HCT116 (cell line): Measurements from ENCODE around the gene TECPR1. TPM values are rescaled to one million over a fixed set of nuclear protein-coding genes. Genes with fewer than 3 reads are reported as not detected.
A peak's percentile ranks its signal among the peaks of the same experiment; 100 is the strongest.

Experiments used
- ATAC-seq: fragments of 200-7000 bp; cut with Tn5 transposase; 2 replicates; pipeline ENCODE4 v1.9.1; 2020; ENCODE audit warnings: mild to moderate bottlenecking, moderate library complexity
- BruUV-seq: library from RNA; stranded (reverse); fragments of 400-500 nt; replicated peaks from 2 replicates; lab custom pipeline; 2021; lab: Mats Ljungman, UMichigan
- CTCF ChIA-PET: fragments of 300-600 bp; sonication (Branson Sonifier 250); formaldehyde crosslinking; loops from one replicate; lab custom pipeline; 2021; ENCODE audit warnings: antibody characterized with exemption; lab: Charles Lee
- POLR2A ChIA-PET: fragments of 300-600, 350-600 bp; sonication (Branson Sonifier 250); formaldehyde crosslinking; loops from one replicate; lab custom pipeline; 2021; ENCODE audit warnings: antibody characterized with exemption; lab: Charles Lee
- RAD21 ChIA-PET, 2 experiments: fragments of 300-600 bp; sonication (Branson Sonifier 250); formaldehyde crosslinking; loops; one replicate each; lab custom pipeline; 2023; ENCODE audit warnings: low total read pairs in 2 of 2; ENCODE audit not compliant: uncharacterized antibody in 2 of 2, unreplicated experiment in 2 of 2, low non-redundant PET in 1 of 2; lab: Charles Lee
- DNase-seq: peaks from one replicate; pipeline ENCODE4 v3.0.0-alpha.2; 2010; ENCODE audit warnings: low read depth, low spot score
- H2AFZ ChIP-seq: fragments of 200-600 bp; shearing (Covaris generic), sonication (generic); 2 replicates; pipeline ENCODE4 v1.6.1; 2017; ENCODE audit warnings: low read depth, mixed run types, mixed read lengths, antibody characterized with exemption, low read length; ENCODE audit not compliant: poor library complexity, severe bottlenecking
- H3K27ac ChIP-seq: 2 replicates; pipeline ENCODE4 v1.5.1; 2012; ENCODE audit warnings: low read depth, low read length
- H3K27me3 ChIP-seq: fragments of 200-600 bp; sonication (generic); 2 replicates; pipeline ENCODE4 v1.6.1; 2016; ENCODE audit warnings: mixed run types, low read length, mixed read lengths; ENCODE audit not compliant: insufficient read depth
- H3K36me3 ChIP-seq, 2 experiments: fragments of 200-500 bp in 1 of 2; fragments of 200-600 bp in 1 of 2; sonication (Bioruptor generic) in 1 of 2; sonication (generic) in 1 of 2; 2 replicates each; pipeline versions ENCODE4 v1.5.1 to v1.6.1; 2014 to 2016; ENCODE audit warnings: low read length in 2 of 2, inconsistent platforms in 1 of 2, mixed read lengths in 1 of 2, mixed run types in 1 of 2; ENCODE audit not compliant: insufficient read depth in 2 of 2, control insufficient read depth in 1 of 2
- H3K4me1 ChIP-seq, 2 experiments: fragments of 200-600 bp in 1 of 2; sonication (generic) in 1 of 2; 2 replicates each; pipeline versions ENCODE4 v1.5.1 to v1.6.1; 2012 to 2017; ENCODE audit warnings: low read length in 2 of 2, inconsistent platforms in 1 of 2, mild to moderate bottlenecking in 1 of 2, mixed read lengths in 1 of 2, mixed run types in 1 of 2, moderate library complexity in 1 of 2; ENCODE audit not compliant: insufficient read depth in 2 of 2, control insufficient read depth in 1 of 2
- H3K4me2 ChIP-seq: fragments of 200-600 bp; sonication (generic); 2 replicates; pipeline ENCODE4 v1.6.1; 2017; ENCODE audit warnings: mixed run types, low read length, mixed read lengths
- H3K4me3 ChIP-seq, 2 experiments: fragments of 200-600 bp in 1 of 2; sonication (generic) in 1 of 2; replicated peaks in 1 of 2; 2 replicates each; pipeline ENCODE4 v1.5.1; 2011 to 2016; ENCODE audit warnings: low read length in 2 of 2, control low read depth in 1 of 2, low read depth in 1 of 2, mild to moderate bottlenecking in 1 of 2, mixed read lengths in 1 of 2, mixed run types in 1 of 2
- H3K79me2 ChIP-seq: fragments of 200-600 bp; sonication (generic); 2 replicates; pipeline ENCODE4 v1.6.1; 2017; ENCODE audit warnings: mild to moderate bottlenecking, mixed run types, low read length, moderate library complexity, mixed read lengths; ENCODE audit not compliant: insufficient read depth
- H3K9ac ChIP-seq: fragments of 200-600 bp; sonication (generic); 2 replicates; pipeline ENCODE4 v1.6.1; 2016; ENCODE audit warnings: low read length, mixed read lengths
- H3K9me2 ChIP-seq: fragments of 200-600 bp; sonication (generic), shearing (Covaris generic); 2 replicates; pipeline ENCODE4 v1.6.1; 2017; ENCODE audit warnings: mixed run types, mild to moderate bottlenecking, moderate library complexity; ENCODE audit not compliant: insufficient read depth
- H3K9me3 ChIP-seq, 2 experiments: fragments of 200-500 bp in 1 of 2; fragments of 200-600 bp in 1 of 2; sonication (Bioruptor generic) in 1 of 2; sonication (generic) in 1 of 2; 2 replicates each; pipeline ENCODE4 v1.6.1; 2014 to 2017; ENCODE audit warnings: low read length in 2 of 2, mixed read lengths in 2 of 2, inconsistent platforms in 1 of 2, low read depth in 1 of 2, mild to moderate bottlenecking in 1 of 2, mixed run types in 1 of 2, moderate library complexity in 1 of 2; ENCODE audit not compliant: control insufficient read depth in 1 of 2, insufficient read depth in 1 of 2
- H4K20me1 ChIP-seq: fragments of 200-600 bp; sonication (generic), shearing (Covaris generic); 2 replicates; pipeline ENCODE4 v1.6.1; 2017; ENCODE audit warnings: mixed run types, mild to moderate bottlenecking, moderate library complexity; ENCODE audit not compliant: insufficient read depth
- EGR1 ChIP-seq: IDR thresholded peaks from 2 replicates; pipeline ENCODE4 v1.6.1; 2012; ENCODE audit warnings: low read depth
- ELF1 ChIP-seq: IDR thresholded peaks from 2 replicates; pipeline ENCODE4 v1.6.1; 2012; ENCODE audit warnings: low read depth, borderline replicate concordance
- EZH2 ChIP-seq: fragments of 200-600 bp; sonication (generic); IDR thresholded peaks from 2 replicates; pipeline ENCODE4 v1.6.1; 2017; ENCODE audit warnings: antibody characterized with exemption, mixed run types
- FOSL1 ChIP-seq: IDR thresholded peaks from 2 replicates; pipeline ENCODE4 v1.6.1; 2012; ENCODE audit warnings: low read depth
- JUND ChIP-seq: IDR thresholded peaks from 2 replicates; pipeline ENCODE4 v1.6.1; 2012
- RAD21 ChIP-seq: IDR thresholded peaks from 2 replicates; pipeline ENCODE4 v1.6.1; 2012; ENCODE audit warnings: low read depth, mild to moderate bottlenecking
- SIN3A ChIP-seq: IDR thresholded peaks from 2 replicates; pipeline ENCODE4 v1.6.1; 2012; ENCODE audit warnings: low read depth
- SP1 ChIP-seq: IDR thresholded peaks from 2 replicates; pipeline ENCODE4 v1.6.1; 2012; ENCODE audit warnings: low read depth
- SRF ChIP-seq: IDR thresholded peaks from 2 replicates; pipeline ENCODE4 v1.6.1; 2012; ENCODE audit warnings: low read depth
- TCF7L2 ChIP-seq: IDR thresholded peaks from 2 replicates; pipeline ENCODE4 v1.7.0; 2011; ENCODE audit warnings: borderline replicate concordance, inconsistent platforms; ENCODE audit not compliant: insufficient read depth, insufficient read length; ENCODE audit errors: extremely low read depth
- YY1 ChIP-seq: IDR thresholded peaks from 2 replicates; pipeline ENCODE4 v1.6.1; 2011; ENCODE audit warnings: low read length, low read depth, moderate library complexity, mild to moderate bottlenecking; ENCODE audit not compliant: insufficient replicate concordance; ENCODE audit errors: extremely low read depth
- ZNF274 ChIP-seq: fragments of 200-500 bp; sonication (Bioruptor generic); IDR thresholded peaks from 2 replicates; pipeline ENCODE4 v1.6.1; 2014; ENCODE audit warnings: mild to moderate bottlenecking, low read depth, low read length, inconsistent platforms
- intact Hi-C: fragments of 100-400 bp; cut with micrococcal nuclease; formaldehyde crosslinking; loops from 2 replicates; pipeline ENCODE4 v1.10.0; 2022
- total RNA-seq: library from RNA; stranded (reverse); gene quantifications from one replicate; pipeline ENCODE4 v1.2.1, GENCODE V29; 2021; ENCODE audit not compliant: unreplicated experiment
- TF ChIP-seq, protein P1 (sequence below): IDR thresholded peaks from 2 replicates; pipeline ENCODE4 v1.6.1; 2012; ENCODE audit warnings: low read depth
- TF ChIP-seq, protein P2 (sequence below): IDR thresholded peaks from 2 replicates; pipeline ENCODE4 v1.6.1; 2012
- TF ChIP-seq, protein P3 (sequence below), 3 experiments: fragments of 200-600 bp in 1 of 3; sonication (generic) in 1 of 3; IDR thresholded peaks in 2 of 3; conservative IDR thresholded peaks in 1 of 3; 2 replicates each; pipeline ENCODE4 v1.5.1; 2012 to 2017; ENCODE audit warnings: low read depth in 2 of 3, low read length in 2 of 3, antibody characterized with exemption in 1 of 3, borderline replicate concordance in 1 of 3, control low read depth in 1 of 3, mild to moderate bottlenecking in 1 of 3, mixed read lengths in 1 of 3, mixed run types in 1 of 3, moderate library complexity in 1 of 3; ENCODE audit not compliant: insufficient read depth in 1 of 3

TECPR1 gene
- total RNA-seq, 1 experiment from 2014 or later, result 19.9 TPM

DNA sequence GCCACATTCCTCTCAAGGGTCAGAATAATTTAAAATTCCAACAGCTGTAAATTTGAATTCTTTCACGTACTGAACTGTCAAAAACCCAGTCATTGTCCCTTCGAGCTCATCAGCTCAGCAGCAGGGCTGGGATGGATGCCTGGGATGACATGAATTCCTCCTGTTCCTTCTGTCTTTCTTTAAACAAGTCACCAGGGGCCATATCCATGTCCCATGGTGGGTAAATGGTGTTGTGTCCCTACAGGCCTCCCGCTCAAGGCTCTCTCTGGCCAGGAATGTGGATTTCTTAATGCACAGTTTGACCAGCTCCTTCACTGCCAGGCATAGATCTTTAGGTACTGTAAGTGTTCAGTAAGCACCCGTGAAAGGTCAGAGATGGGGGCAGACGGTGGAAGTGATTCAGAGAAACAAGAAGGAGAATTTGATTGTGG, 13.8 kb upstream of the TECPR1 start:
- H3K4me2 ChIP-seq, result peak overlapping the region; percentile 59
- POLR2A ChIA-PET, result no interaction called here
- no peak overlapping the region for H3K9ac ChIP-seq

DNA sequence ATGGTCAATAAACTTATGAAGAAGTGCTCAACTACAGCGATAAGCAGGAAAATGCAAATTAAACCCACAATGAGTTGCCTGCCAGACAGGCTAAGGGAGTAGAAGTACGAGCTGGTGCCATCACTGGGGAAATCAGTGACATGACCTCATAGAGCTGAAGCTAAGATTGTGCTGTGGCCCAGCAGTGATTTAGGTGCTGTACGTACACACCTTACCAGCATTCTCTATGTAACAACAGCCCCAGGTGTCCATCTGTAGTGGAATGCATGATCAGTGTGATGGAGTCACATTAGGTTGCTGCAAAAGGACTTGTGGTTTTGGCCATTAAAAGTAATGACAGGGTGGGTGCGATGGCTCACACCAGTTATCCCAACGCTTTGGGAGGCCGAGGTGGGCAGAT, 5.7 kb upstream of the TECPR1 start:
- Histone ChIP-seq H3K9me3 (no peaks in the 10 kb centered on the region), H3K27me3 (no peaks in the 10 kb centered on the region), H3K4me3 (no peak overlapping the region), H3K9me2 (no peaks in the 10 kb centered on the region), H3K4me2 (no peak overlapping the region), H3K4me1 (peaks cover 5 to 8% of the 10 kb centered on the region in 2 experiments; a peak in 3 of 4 replicates), H3K79me2 (peaks cover 22% of the 10 kb centered on the region), H3K36me3 (no peaks in the 10 kb centered on the region), H3K27ac (no peak overlapping the region), H3K9ac (no peak overlapping the region), H4K20me1 (no peaks in the 10 kb centered on the region), H2AFZ (no peak overlapping the region)
- ChIA-PET POLR2A (interaction anchor here (1.0 kb wide), 1 partner anchor 11 kb away, joined by 3 read pairs; no protein-coding TSS in a partner anchor), CTCF (no interaction called here), RAD21 (no interaction called here)
- DNase-seq (no peak), ATAC-seq (no peak)
- no TSS peak for BruUV-seq
- intact Hi-C loops, result no loop called here
- no peak for TF ChIP-seq EZH2
- no peak for TF ChIP-seq RAD21
- no peak for TF ChIP-seq EGR1
- no peak for TF ChIP-seq JUND
- no peak for TF ChIP-seq SIN3A
- TF ChIP-seq ZNF274, result no peak
- TF ChIP-seq SRF, result no peak
- TF ChIP-seq, protein P1, sequence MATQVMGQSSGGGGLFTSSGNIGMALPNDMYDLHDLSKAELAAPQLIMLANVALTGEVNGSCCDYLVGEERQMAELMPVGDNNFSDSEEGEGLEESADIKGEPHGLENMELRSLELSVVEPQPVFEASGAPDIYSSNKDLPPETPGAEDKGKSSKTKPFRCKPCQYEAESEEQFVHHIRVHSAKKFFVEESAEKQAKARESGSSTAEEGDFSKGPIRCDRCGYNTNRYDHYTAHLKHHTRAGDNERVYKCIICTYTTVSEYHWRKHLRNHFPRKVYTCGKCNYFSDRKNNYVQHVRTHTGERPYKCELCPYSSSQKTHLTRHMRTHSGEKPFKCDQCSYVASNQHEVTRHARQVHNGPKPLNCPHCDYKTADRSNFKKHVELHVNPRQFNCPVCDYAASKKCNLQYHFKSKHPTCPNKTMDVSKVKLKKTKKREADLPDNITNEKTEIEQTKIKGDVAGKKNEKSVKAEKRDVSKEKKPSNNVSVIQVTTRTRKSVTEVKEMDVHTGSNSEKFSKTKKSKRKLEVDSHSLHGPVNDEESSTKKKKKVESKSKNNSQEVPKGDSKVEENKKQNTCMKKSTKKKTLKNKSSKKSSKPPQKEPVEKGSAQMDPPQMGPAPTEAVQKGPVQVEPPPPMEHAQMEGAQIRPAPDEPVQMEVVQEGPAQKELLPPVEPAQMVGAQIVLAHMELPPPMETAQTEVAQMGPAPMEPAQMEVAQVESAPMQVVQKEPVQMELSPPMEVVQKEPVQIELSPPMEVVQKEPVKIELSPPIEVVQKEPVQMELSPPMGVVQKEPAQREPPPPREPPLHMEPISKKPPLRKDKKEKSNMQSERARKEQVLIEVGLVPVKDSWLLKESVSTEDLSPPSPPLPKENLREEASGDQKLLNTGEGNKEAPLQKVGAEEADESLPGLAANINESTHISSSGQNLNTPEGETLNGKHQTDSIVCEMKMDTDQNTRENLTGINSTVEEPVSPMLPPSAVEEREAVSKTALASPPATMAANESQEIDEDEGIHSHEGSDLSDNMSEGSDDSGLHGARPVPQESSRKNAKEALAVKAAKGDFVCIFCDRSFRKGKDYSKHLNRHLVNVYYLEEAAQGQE, result no peak
- no peak for TF ChIP-seq YY1
- TF ChIP-seq TCF7L2, result no peak
- TF ChIP-seq, protein P2, sequence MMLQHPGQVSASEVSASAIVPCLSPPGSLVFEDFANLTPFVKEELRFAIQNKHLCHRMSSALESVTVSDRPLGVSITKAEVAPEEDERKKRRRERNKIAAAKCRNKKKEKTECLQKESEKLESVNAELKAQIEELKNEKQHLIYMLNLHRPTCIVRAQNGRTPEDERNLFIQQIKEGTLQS, result no peak
- no peak for TF ChIP-seq SP1
- TF ChIP-seq, protein P3, sequence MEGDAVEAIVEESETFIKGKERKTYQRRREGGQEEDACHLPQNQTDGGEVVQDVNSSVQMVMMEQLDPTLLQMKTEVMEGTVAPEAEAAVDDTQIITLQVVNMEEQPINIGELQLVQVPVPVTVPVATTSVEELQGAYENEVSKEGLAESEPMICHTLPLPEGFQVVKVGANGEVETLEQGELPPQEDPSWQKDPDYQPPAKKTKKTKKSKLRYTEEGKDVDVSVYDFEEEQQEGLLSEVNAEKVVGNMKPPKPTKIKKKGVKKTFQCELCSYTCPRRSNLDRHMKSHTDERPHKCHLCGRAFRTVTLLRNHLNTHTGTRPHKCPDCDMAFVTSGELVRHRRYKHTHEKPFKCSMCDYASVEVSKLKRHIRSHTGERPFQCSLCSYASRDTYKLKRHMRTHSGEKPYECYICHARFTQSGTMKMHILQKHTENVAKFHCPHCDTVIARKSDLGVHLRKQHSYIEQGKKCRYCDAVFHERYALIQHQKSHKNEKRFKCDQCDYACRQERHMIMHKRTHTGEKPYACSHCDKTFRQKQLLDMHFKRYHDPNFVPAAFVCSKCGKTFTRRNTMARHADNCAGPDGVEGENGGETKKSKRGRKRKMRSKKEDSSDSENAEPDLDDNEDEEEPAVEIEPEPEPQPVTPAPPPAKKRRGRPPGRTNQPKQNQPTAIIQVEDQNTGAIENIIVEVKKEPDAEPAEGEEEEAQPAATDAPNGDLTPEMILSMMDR (IDR thresholded peaks at IDR 0.05 in 2 of 3, conservative IDR thresholded peaks at IDR 0.05 in 1 of 3; ENCODE audit: borderline replicate concordance in 1 of 3, insufficient read depth in 1 of 3, low read depth in 2 of 3, low read length in 2 of 3), result no peak
- TF ChIP-seq ELF1, result no peak
- TF ChIP-seq FOSL1, result no peak

More for the DNA sequence above, 13.8 kb upstream of the TECPR1 start:
- no peak overlapping the region for H2AFZ ChIP-seq
- ChIA-PET CTCF (no interaction called here), RAD21 (no interaction called here)
- H3K9me3 ChIP-seq, result no peaks in the 10 kb centered on the region
- no peaks in the 10 kb centered on the region for H3K27me3 ChIP-seq
- no peaks in the 10 kb centered on the region for H3K79me2 ChIP-seq
- H3K9me2 ChIP-seq, result no peaks in the 10 kb centered on the region
- ATAC-seq, result peak; percentile 65
- peaks cover 6 to 11% of the 10 kb centered on the region in 2 experiments for H3K4me1 ChIP-seq
- H3K4me3 ChIP-seq, result no peak overlapping the region
- intact Hi-C loops, result no loop called here
- no peaks in the 10 kb centered on the region for H3K36me3 ChIP-seq
- BruUV-seq, result no TSS peak
- peak overlapping the region; percentile 52 for H3K27ac ChIP-seq
- no peak for DNase-seq
- no peaks in the 10 kb centered on the region for H4K20me1 ChIP-seq
- TF ChIP-seq TCF7L2, result no peak
